Pancreas (tissue), 10 donors: ENCODE measurements around the gene CDH11. TPM values are rescaled to one million over a fixed set of nuclear protein-coding genes. Genes with fewer than 3 reads are reported as not detected.

ENCODE experiments used
- ATAC-seq, 4 donors: fragments of 200-7000 bp; cut with Tn5 transposase; one replicate each; pipeline versions ENCODE4 v1.8.0 to v1.9.1; 2020; ENCODE audit warnings: mild to moderate bottlenecking in 4 of 4, moderate library complexity in 4 of 4
- DNase-seq, 6 donors: peaks; one replicate each; pipeline ENCODE4 v3.0.0-alpha.2; 2020
- FAIRE-seq: peaks from 2 replicates; lab custom pipeline; 2012; peaks lifted over from hg19 to GRCh38; lab: Jason Lieb, UNC
- H3K27ac ChIP-seq, 4 donors: fragments of 200-600 bp; sonication (generic); 1 replicate in 3 of 4; 2 replicates in 1 of 4; pipeline versions ENCODE4 v1.5.0 to v1.8.0; 2020
- H3K27me3 ChIP-seq, 4 donors: fragments of 200-600 bp; one replicate each; pipeline ENCODE4 v1.8.0; 2021
- H3K36me3 ChIP-seq, 3 donors: fragments of 200-600 bp; sonication (generic) in 1 of 3; one replicate each; pipeline versions ENCODE4 v1.5.0 to v1.8.0; 2020 to 2021
- H3K4me1 ChIP-seq, 3 donors: fragments of 200-600 bp; one replicate each; pipeline ENCODE4 v1.8.0; 2021
- H3K4me3 ChIP-seq, 4 donors: fragments of 200-600 bp; sonication (generic) in 2 of 4; one replicate each; pipeline versions ENCODE4 v1.5.0 to v1.8.0; 2020 to 2021
- H3K9me3 ChIP-seq, 4 donors: fragments of 200-600 bp; one replicate each; pipeline ENCODE4 v1.8.0; 2021
- CTCF ChIP-seq, 4 donors: fragments of 200-600 bp; sonication (generic) in 3 of 4; IDR thresholded peaks; one replicate each; pipeline versions ENCODE4 v1.5.0 to v1.8.0; 2021; ENCODE audit warnings: antibody characterized with exemption in 4 of 4
- WGBS, 2 donors: extraction: QIAGEN DNeasy Blood & Tissue Kit; methylation state at CpG; one replicate each; pipeline ENCODE4 v1.1.7; 2013; 5-methylcytosine and 5-hydroxymethylcytosine counted together
- intact Hi-C, 3 donors: fragments of 100-400 bp; cut with DNase I; formaldehyde crosslinking; loops; one replicate each; pipeline versions ENCODE4 v1.11.1 to v1.14.2; 2022
- polyA plus RNA-seq, 2 donors: library from polyadenylated mRNA; stranded (reverse); fragments of 200-250 nt; gene quantifications; one replicate each; pipeline ENCODE4 v1.2.3, GENCODE V29; 2013
- total RNA-seq, 6 donors: library from RNA; stranded (reverse); fragmentation: NEBNext Ultra II Directional in 4 of 6; extraction: Animal tissue kit (Norgen Biotek cat#: 25700) in 4 of 6; gene quantifications; one replicate each; pipeline versions ENCODE4 v1.2.1 to v1.2.4, GENCODE V29; 2021 to 2023
- donor health status: healthy with polysubstance abuse.
- donor health status: DM: no; HTN: no; CAD: no; lungs with moderate emphysema.
- donor health status: DM: no; HTN: no; CAD: no.
- donor health status: control.
- donor health status: control.
- donor health status: Bipolar disorder and iron deficiency.
- donor health status: DM: yes; HTN: yes; CAD: no.
- donor health status: DM: no; HTN: no; CAD: no.
- donor health status: DM: no; HTN: no; CAD: no.
- donor health status: DM: yes; HTN: yes; CAD: no.

Gene CDH11
- total and polyA plus RNA-seq, 8 donors: 0.38 to 49.6 (median 1.8) TPM

GRCh38 chr16:65059406-65059980 lies 62.4 kb downstream of the CDH11 start:
- Histone ChIP-seq H3K27ac (no peak overlapping the region), H3K4me1 (no peaks in the 10 kb centered on the region), H3K36me3 (no peaks in the 10 kb centered on the region), H3K27me3 (no peaks in the 10 kb centered on the region), H3K4me3 (no peak overlapping the region), H3K9me3 (no peaks in the 10 kb centered on the region)
- 17 to 18% methylated on average over 15 of the region's 15 CpGs for WGBS, 2 donors
- FAIRE-seq: no peak
- no peak for TF ChIP-seq CTCF (IDR thresholded peaks at IDR 0.05)
- intact Hi-C loops: no loop called here
- peak in 2 of 6 donors; percentile 21 to 35 for DNase-seq
- ATAC-seq: peak; percentile 12 to 88 (median 54)

GRCh38 chr16:65057184-65057583 lies 64.7 kb downstream of the CDH11 start:
- H3K4me1 ChIP-seq: no peaks in the 10 kb centered on the region
- intact Hi-C loops: no loop called here
- no peaks in the 10 kb centered on the region for H3K9me3 ChIP-seq
- H3K27ac ChIP-seq: no peak overlapping the region
- no peaks in the 10 kb centered on the region for H3K36me3 ChIP-seq
- WGBS, 2 donors: 72 to 89% methylated on average over 3 of the region's 3 CpGs
- H3K27me3 ChIP-seq: no peaks in the 10 kb centered on the region
- no peak for ATAC-seq
- no peak for FAIRE-seq
- no peak for TF ChIP-seq CTCF (IDR thresholded peaks at IDR 0.05)
- no peak overlapping the region for H3K4me3 ChIP-seq
- DNase-seq: no peak

GRCh38 chr16:65054457-65054856 lies 67.4 kb downstream of the CDH11 start:
- Histone ChIP-seq H3K27ac (no peak overlapping the region), H3K4me1 (no peaks in the 10 kb centered on the region), H3K9me3 (no peaks in the 10 kb centered on the region), H3K4me3 (no peak overlapping the region), H3K27me3 (no peaks in the 10 kb centered on the region), H3K36me3 (no peaks in the 10 kb centered on the region)
- TF ChIP-seq CTCF (IDR thresholded peaks at IDR 0.05): no peak
- DNase-seq (no peak), FAIRE-seq (no peak), ATAC-seq (no peak)
- intact Hi-C loops: no loop called here
- WGBS, 2 donors: 13 to 33% methylated on average over 1 of the region's 1 CpG

GRCh38 chr16:65049679-65050078 lies 72.2 kb downstream of the CDH11 start:
- no peak for TF ChIP-seq CTCF (IDR thresholded peaks at IDR 0.05)
- no peak overlapping the region for H3K27ac ChIP-seq
- FAIRE-seq: no peak
- H3K27me3 ChIP-seq: no peaks in the 10 kb centered on the region
- no peaks in the 10 kb centered on the region for H3K9me3 ChIP-seq
- no peak for DNase-seq
- no peak overlapping the region for H3K4me3 ChIP-seq
- intact Hi-C loops: no loop called here
- 39 to 50% methylated on average over 3 of the region's 3 CpGs for WGBS, 2 donors
- no peak for ATAC-seq
- H3K36me3 ChIP-seq: no peaks in the 10 kb centered on the region
- no peaks in the 10 kb centered on the region for H3K4me1 ChIP-seq

- H3K4me1 ChIP-seq: no peaks in the 10 kb centered on the region
- TF ChIP-seq CTCF (IDR thresholded peaks at IDR 0.05): no peak
- DNase-seq: no peak
- 62 to 69% methylated on average over 7 of the region's 7 CpGs for WGBS, 2 donors
- no peak overlapping the region for H3K27ac ChIP-seq
- no peaks in the 10 kb centered on the region for H3K36me3 ChIP-seq
- no peak for FAIRE-seq
- ATAC-seq: no peak
- H3K4me3 ChIP-seq: no peak overlapping the region
- H3K9me3 ChIP-seq: no peaks in the 10 kb centered on the region
- intact Hi-C loops: no loop called here
- H3K27me3 ChIP-seq: no peaks in the 10 kb centered on the region
Measured at GRCh38 chr16:65045961-65046360, 75.9 kb downstream of the CDH11 start.
